Endothelial cell of umbilical vein (primary cell): ENCODE measurements around the gene DKKL1. TPM values are rescaled to one million over a fixed set of nuclear protein-coding genes. Genes with fewer than 3 reads are reported as not detected.

Source experiments
- BruUV-seq: library from RNA; stranded (reverse); fragments of 400-500 nt; replicated peaks from 2 replicates; lab custom pipeline; 2021; lab: Mats Ljungman, UMichigan
- CTCF ChIA-PET: fragments of 300-600, 350-600 bp; sonication (Branson Sonifier 250); formaldehyde crosslinking; loops from one replicate; lab custom pipeline; 2021; ENCODE audit warnings: antibody characterized with exemption, inconsistent platforms; lab: Charles Lee
- POLR2A ChIA-PET: fragments of 300-600, 350-600 bp; sonication (Branson Sonifier 250); formaldehyde crosslinking; loops from one replicate; lab custom pipeline; 2021; ENCODE audit warnings: antibody characterized with exemption, inconsistent platforms; lab: Charles Lee
- DNase-seq: peaks from one replicate; pipeline ENCODE4 v3.0.0-alpha.2; 2011; ENCODE audit warnings: low read depth, low spot score
- FAIRE-seq: peaks from 2 replicates; lab custom pipeline; 2011; peaks lifted over from hg19 to GRCh38; lab: Jason Lieb, UNC
- H2AFZ ChIP-seq: 2 replicates; pipeline ENCODE4 v1.6.0; 2012; ENCODE audit warnings: low read depth, low read length, control low read depth, inconsistent platforms
- H3K27ac ChIP-seq: 2 replicates; pipeline ENCODE4 v1.5.1; 2011; ENCODE audit warnings: low read depth, mild to moderate bottlenecking, control low read depth, low read length, moderate library complexity; ENCODE audit not compliant: insufficient read depth
- H3K27me3 ChIP-seq, 2 experiments: 2 replicates each; pipeline versions ENCODE4 v1.6.0 to v1.6.1; 2011; ENCODE audit warnings: low read length in 2 of 2, mixed read lengths in 1 of 2; ENCODE audit not compliant: control insufficient read depth in 2 of 2, insufficient read depth in 2 of 2
- H3K36me3 ChIP-seq, 2 experiments: 2 replicates in 1 of 2; 3 replicates in 1 of 2; pipeline ENCODE4 v1.5.1; 2011; ENCODE audit warnings: low read length in 2 of 2, mild to moderate bottlenecking in 1 of 2, moderate library complexity in 1 of 2; ENCODE audit not compliant: control insufficient read depth in 2 of 2, insufficient read depth in 2 of 2; ENCODE audit errors: extremely low read depth in 1 of 2
- H3K4me1 ChIP-seq: 3 replicates; pipeline ENCODE4 v1.5.1; 2011; ENCODE audit warnings: mild to moderate bottlenecking, low read length; ENCODE audit not compliant: control insufficient read depth, insufficient read depth; ENCODE audit errors: extremely low read depth
- H3K4me2 ChIP-seq: 2 replicates; pipeline ENCODE4 v1.6.1; 2011; ENCODE audit warnings: low read length, control low read depth, mixed read lengths; ENCODE audit not compliant: insufficient read depth
- H3K4me3 ChIP-seq, 3 experiments: fragments of 200-600 bp in 1 of 3; sonication (generic), shearing (Covaris generic) in 1 of 3; replicated peaks in 1 of 3; 2 replicates each; pipeline ENCODE4 v1.5.1; 2011 to 2016; ENCODE audit warnings: control low read depth in 3 of 3, low read length in 3 of 3, mild to moderate bottlenecking in 2 of 3, inconsistent platforms in 1 of 3, low read depth in 1 of 3, moderate library complexity in 1 of 3; ENCODE audit not compliant: insufficient read depth in 1 of 3
- H3K79me2 ChIP-seq: 2 replicates; pipeline ENCODE4 v1.6.0; 2012; ENCODE audit warnings: low read length, inconsistent platforms; ENCODE audit not compliant: control insufficient read depth, insufficient read depth
- H3K9ac ChIP-seq: replicated peaks from 2 replicates; pipeline ENCODE3; 2011; ENCODE audit warnings: low read length, control low read depth; ENCODE audit not compliant: insufficient read depth; ENCODE audit errors: extremely low read depth
- H3K9me1 ChIP-seq: replicated peaks from 3 replicates; pipeline ENCODE4 v1.6.0; 2011; ENCODE audit warnings: mild to moderate bottlenecking, low read length; ENCODE audit not compliant: control insufficient read depth, insufficient read depth; ENCODE audit errors: extremely low read depth
- H3K9me3 ChIP-seq: replicated peaks from 2 replicates; pipeline ENCODE4 v1.5.1; 2012; ENCODE audit warnings: low read length, inconsistent platforms; ENCODE audit not compliant: control insufficient read depth, insufficient read depth
- H4K20me1 ChIP-seq: replicated peaks from 2 replicates; pipeline ENCODE3; 2011; ENCODE audit warnings: mild to moderate bottlenecking, low read length; ENCODE audit not compliant: control insufficient read depth, insufficient read depth; ENCODE audit errors: extremely low read depth
- CTCF ChIP-seq, 2 donors: IDR thresholded peaks; 1 replicate in 1 of 2; 2 replicates in 1 of 2; pipeline ENCODE4 v1.5.1; 2011; ENCODE audit warnings: low read length in 2 of 2, mild to moderate bottlenecking in 2 of 2, moderate library complexity in 2 of 2, control low read depth in 1 of 2, inconsistent platforms in 1 of 2, low read depth in 1 of 2; ENCODE audit not compliant: insufficient read depth in 1 of 2; ENCODE audit errors: extremely low read depth in 1 of 2
- EZH2 ChIP-seq: IDR thresholded peaks from 2 replicates; pipeline ENCODE4 v1.6.1; 2012; ENCODE audit warnings: borderline replicate concordance, low read depth, mild to moderate bottlenecking, moderate library complexity, low read length, inconsistent platforms; ENCODE audit not compliant: severe bottlenecking
- FOS ChIP-seq: IDR thresholded peaks from 2 replicates; pipeline ENCODE4 v1.6.1; 2011; ENCODE audit warnings: mild to moderate bottlenecking, low read length, moderate library complexity, borderline replicate concordance; ENCODE audit not compliant: insufficient read depth
- GATA2 ChIP-seq: IDR thresholded peaks from 2 replicates; pipeline ENCODE4 v1.7.0; 2011; ENCODE audit warnings: low read depth, mild to moderate bottlenecking, moderate library complexity, mixed read lengths, low read length; ENCODE audit not compliant: insufficient read length, insufficient read depth
- JUN ChIP-seq: IDR thresholded peaks from 2 replicates; pipeline ENCODE4 v1.6.1; 2011; ENCODE audit warnings: borderline replicate concordance, low read depth; ENCODE audit not compliant: insufficient read length, insufficient read depth
- MAX ChIP-seq: IDR thresholded peaks from 2 replicates; pipeline ENCODE4 v1.6.1; 2011; ENCODE audit not compliant: insufficient read depth, insufficient read length
- MYC ChIP-seq: IDR thresholded peaks from one replicate; pipeline ENCODE4 v1.6.1; 2011; ENCODE audit warnings: mild to moderate bottlenecking, low read depth, low read length
- POLR2A ChIP-seq: IDR thresholded peaks from 2 replicates; pipeline ENCODE4 v1.6.1; 2012; ENCODE audit warnings: low read depth, mild to moderate bottlenecking, control low read depth, low read length
- POLR2AphosphoS5 ChIP-seq: IDR thresholded peaks from 2 replicates; pipeline ENCODE4 v1.6.1; 2012; ENCODE audit warnings: low read depth, mild to moderate bottlenecking, control low read depth, low read length, moderate library complexity; ENCODE audit not compliant: insufficient read depth
- dilution Hi-C: fragments of 300-500 bp; cut with MboI; formaldehyde crosslinking; loops from one replicate; pipeline ENCODE4 v1.15.0; 2019; ENCODE audit warnings: low sequenced_read_pairs; ENCODE audit not compliant: extremely low pct_ligation_motif_present
- intact Hi-C: fragments of 100-400 bp; cut with micrococcal nuclease; formaldehyde crosslinking; loops from one replicate; pipeline ENCODE4 v1.10.0; 2022
- polyA plus RNA-seq, 4 experiments: library from polyadenylated mRNA; depleted of rRNA in 3 of 4; stranded (reverse) in 3 of 4; unstranded in 1 of 4; fragments of >200 nt; gene quantifications; 2 replicates each; pipeline versions ENCODE4 v1.2.1 to v1.2.3, GENCODE V29; 2011 to 2012; ENCODE audit warnings: missing spikeins in 1 of 4
- total RNA-seq: library from RNA; stranded (reverse); gene quantifications from 2 replicates; pipeline ENCODE4 v1.2.3, GENCODE V29; 2021

DKKL1 gene
- total and polyA plus RNA-seq, 2 donors (not counting 3 experiments of a cell fraction or from before 2014, with no cell fraction given) = 0.21 TPM; not detected in 1

GRCh38 chr19:49368711-49369358, 5.2 kb downstream of the DKKL1 start:
- Histone ChIP-seq H3K27me3 (no peaks in the 10 kb centered on the region), H3K79me2 (no peaks in the 10 kb centered on the region), H3K4me2 (no peak overlapping the region), H3K9ac (no peak overlapping the region), H2AFZ (no peak overlapping the region), H3K4me3 (no peak overlapping the region), H3K9me1 (no peaks in the 10 kb centered on the region), H3K27ac (no peak overlapping the region), H4K20me1 (no peaks in the 10 kb centered on the region), H3K36me3 (no peaks in the 10 kb centered on the region), H3K4me1 (no peaks in the 10 kb centered on the region), H3K9me3 (peaks cover 2% of the 10 kb centered on the region)
- no TSS peak for BruUV-seq
- dilution Hi-C loops = no loop called here
- intact Hi-C loops = no loop called here
- ChIA-PET POLR2A (no interaction called here), CTCF (interaction anchor here (1.0 kb wide), 1 partner anchor 41 kb away, joined by 3 read pairs; no protein-coding TSS in a partner anchor)
- no peak for FAIRE-seq
- no peak for DNase-seq
- TF ChIP-seq EZH2 (no peak), MAX (no peak), JUN (no peak), CTCF (IDR thresholded peaks at IDR 0.05; ENCODE audit: extremely low read depth in 1 of 2, insufficient read depth in 1 of 2, low read depth in 1 of 2, low read length in 2 of 2) (no peak), POLR2A (no peak), POLR2AphosphoS5 (no peak), GATA2 (no peak), MYC (no peak), FOS (no peak)
